Tibial nerve (tissue), 4 donors: ENCODE results near the gene DPF1.

ENCODE experiments used
- CTCF ChIP-seq, 5 experiments: fragments of 200-600 bp in 3 of 5; fragments of 450-650 bp in 2 of 5; sonication (generic) in 3 of 5; IDR thresholded peaks; one replicate each; pipeline ENCODE4 v1.5.1; 2016 to 2019; ENCODE audit warnings: antibody characterized with exemption in 5 of 5, mild to moderate bottlenecking in 3 of 5, moderate library complexity in 2 of 5
- EP300 ChIP-seq, 2 donors: sonication (generic); formaldehyde crosslinking; IDR thresholded peaks; one replicate each; pipeline ENCODE4 v1.6.1; 2017; ENCODE audit warnings: antibody characterized with exemption in 2 of 2, mild to moderate bottlenecking in 1 of 2
- POLR2A ChIP-seq, 2 donors: fragments of 450-650 bp; IDR thresholded peaks; one replicate each; pipeline ENCODE4 v1.6.1; 2017; ENCODE audit warnings: antibody characterized with exemption in 2 of 2, mild to moderate bottlenecking in 2 of 2, moderate library complexity in 2 of 2

- TF ChIP-seq CTCF (IDR thresholded peaks at IDR 0.05) (no peak), POLR2A (IDR thresholded peaks at IDR 0.05) (no peak), EP300 (IDR thresholded peaks at IDR 0.05) (no peak)
Observed at GRCh38 chr19:38202504-38202903, 21.5 kb downstream of the DPF1 start.
